Suprapubic skin (tissue), 4 donors: ENCODE results near the gene OR14A2. TPM values are rescaled to one million over a fixed set of nuclear protein-coding genes. Genes with fewer than 3 reads are reported as not detected.

Experiments used
- DNase-seq, 2 donors: peaks; one replicate each; pipeline ENCODE4 v3.0.0-alpha.2; 2019; ENCODE audit warnings: low spot score in 2 of 2
- H3K27ac ChIP-seq: fragments of 200-600 bp; sonication (generic); one replicate; pipeline ENCODE4 v1.5.1; 2019
- H3K27me3 ChIP-seq: fragments of 200-600 bp; sonication (generic); one replicate; pipeline ENCODE4 v1.5.1; 2019
- H3K36me3 ChIP-seq: fragments of 200-600 bp; sonication (generic); one replicate; pipeline ENCODE4 v1.5.1; 2019
- H3K4me1 ChIP-seq: fragments of 200-600 bp; sonication (generic); one replicate; pipeline ENCODE4 v1.5.1; 2019
- H3K4me3 ChIP-seq: fragments of 200-600 bp; sonication (generic); one replicate; pipeline ENCODE4 v1.5.1; 2019; ENCODE audit warnings: mild to moderate bottlenecking
- H3K9me3 ChIP-seq: fragments of 200-600 bp; sonication (generic); one replicate; pipeline ENCODE4 v1.5.1; 2019
- CTCF ChIP-seq, 2 donors: fragments of 200-600 bp in 1 of 2; fragments of 450-650 bp in 1 of 2; sonication (generic) in 1 of 2; IDR thresholded peaks; one replicate each; pipeline ENCODE4 v1.5.1; 2016 to 2019; ENCODE audit warnings: antibody characterized with exemption in 2 of 2, mild to moderate bottlenecking in 1 of 2, moderate library complexity in 1 of 2
- EP300 ChIP-seq: sonication (generic); formaldehyde crosslinking; IDR thresholded peaks from one replicate; pipeline ENCODE4 v1.6.1; 2017; ENCODE audit warnings: antibody characterized with exemption
- POLR2A ChIP-seq, 2 donors: fragments of 450-650 bp; IDR thresholded peaks; one replicate each; pipeline ENCODE4 v1.6.1; 2017; ENCODE audit warnings: antibody characterized with exemption in 2 of 2, mild to moderate bottlenecking in 2 of 2, moderate library complexity in 2 of 2
- POLR2AphosphoS5 ChIP-seq, 3 donors: sonication (generic); formaldehyde crosslinking; IDR thresholded peaks; one replicate each; pipeline ENCODE4 v1.6.1; 2017; ENCODE audit warnings: antibody characterized with exemption in 3 of 3
- WGBS: methylation state at CpG from one replicate; pipeline ENCODE4 v1.1.5; 2018; 5-methylcytosine and 5-hydroxymethylcytosine counted together
- total RNA-seq, 4 donors: library from RNA; depleted of rRNA; stranded (reverse); fragments of >200 nt; gene quantifications; one replicate each; pipeline ENCODE4 v1.1.0, GENCODE V29; 2016

The OR14A2 gene
- total RNA-seq, 4 donors from 2014 or later, result not detected

GRCh38 chr1:247680171-247680570 lies 67.8 kb downstream of the OR14A2 start:
- TF ChIP-seq CTCF (IDR thresholded peaks at IDR 0.05) (no peak), EP300 (no peak), POLR2AphosphoS5 (IDR thresholded peaks at IDR 0.05) (no peak), POLR2A (IDR thresholded peaks at IDR 0.05) (no peak)
- no peak overlapping the region for H3K27ac ChIP-seq
- 83% methylated on average over 4 of the region's 4 CpGs for WGBS
- H3K9me3 ChIP-seq, result no peaks in the 10 kb centered on the region
- H3K4me1 ChIP-seq, result no peaks in the 10 kb centered on the region
- no peak overlapping the region for H3K4me3 ChIP-seq
- no peaks in the 10 kb centered on the region for H3K27me3 ChIP-seq
- no peaks in the 10 kb centered on the region for H3K36me3 ChIP-seq
- no peak for DNase-seq

GRCh38 chr1:247679639-247680038 lies 68.3 kb downstream of the OR14A2 start, which contains the start of gene OR13G1:
OR13G1 (minus strand) TSS chr1:247679739; CDS start chr1:247673041, 6,698 bp downstream.
- no peak for TF ChIP-seq CTCF (IDR thresholded peaks at IDR 0.05)
- no peak for TF ChIP-seq POLR2AphosphoS5 (IDR thresholded peaks at IDR 0.05)
- WGBS, result 77% methylated on average over 1 of the region's 1 CpG
- Histone ChIP-seq H3K36me3 (no peaks in the 10 kb centered on the region), H3K4me1 (no peaks in the 10 kb centered on the region), H3K9me3 (no peaks in the 10 kb centered on the region), H3K27ac (no peak within 1 kb of the TSS), H3K4me3 (no peak within 1 kb of the TSS), H3K27me3 (no peaks in the 10 kb centered on the region)
- no peak for DNase-seq

Other genes starting within 250 kb of the OR14A2 start
- gene OR2C3, start 211.7 kb downstream of the OR14A2 start, total RNA-seq, result not detected
- gene GCSAML, start 199.0 kb downstream of the OR14A2 start, total RNA-seq, result not detected
- not detected for gene OR2G2, start 159.8 kb downstream of the OR14A2 start, total RNA-seq
- gene OR2G3, start 142.6 kb downstream of the OR14A2 start, total RNA-seq, result not detected
- gene OR13G1, start 68.4 kb downstream of the OR14A2 start, total RNA-seq, result not detected
- gene OR6F1, start 31.5 kb downstream of the OR14A2 start, total RNA-seq, result not detected
- gene OR14K1, start 9.5 kb downstream of the OR14A2 start, total RNA-seq, result under 1 TPM in 1 of 4 donors, not detected in 3; 0.57 TPM
- gene OR1C1, start 12.4 kb upstream of the OR14A2 start, total RNA-seq, result not detected
- not detected for gene OR14A16, start 76.0 kb upstream of the OR14A2 start, total RNA-seq
- gene OR11L1, start 93.8 kb upstream of the OR14A2 start, total RNA-seq, result not detected
- gene TRIM58, start 109.0 kb upstream of the OR14A2 start, total RNA-seq, result 1 to 10 TPM in 1 of 4 donors, under 1 TPM in 3; 0.59 to 7.9 (median 0.87) TPM
- gene OR2W3, start 147.4 kb upstream of the OR14A2 start, total RNA-seq, result 1 to 10 TPM in 2 of 4 donors, under 1 TPM in 1, not detected in 1; 0.81 to 3.1 (median 1.2) TPM
- not detected for gene OR2T8, start 172.1 kb upstream of the OR14A2 start, total RNA-seq
- gene OR2AJ1, start 176.7 kb upstream of the OR14A2 start, total RNA-seq, result not detected
- under 1 TPM in 1 of 4 donors, not detected in 3; 0.97 TPM for gene OR2L8, start 200.7 kb upstream of the OR14A2 start, total RNA-seq
- not detected for gene OR2AK2, start 217.1 kb upstream of the OR14A2 start, total RNA-seq